WTC11 (cell line): ENCODE results near the gene GALNT12. TPM values are rescaled to one million over a fixed set of nuclear protein-coding genes. Genes with fewer than 3 reads are reported as not detected.

Experiments used
- ATAC-seq: fragments of 200-7000 bp; cut with Tn5 transposase; 2 replicates; pipeline ENCODE4 v1.10.0; 2021; ENCODE audit warnings: mild to moderate bottlenecking, moderate library complexity
- CTCF ChIA-PET: fragments of 300-600 bp; sonication (Branson Sonifier 250); formaldehyde crosslinking; loops from one replicate; lab custom pipeline; 2021; ENCODE audit warnings: antibody characterized with exemption; lab: Charles Lee
- POLR2A ChIA-PET: fragments of 350-600 bp; sonication (Branson Sonifier 250); formaldehyde crosslinking; loops from one replicate; lab custom pipeline; 2021; ENCODE audit warnings: antibody characterized with exemption; lab: Charles Lee
- DNase-seq: peaks from one replicate; pipeline ENCODE4 v3.0.0; 2021; ENCODE audit warnings: low spot score
- H3K27ac Mint-ChIP-seq: 2 replicates; pipeline ENCODE4 v1.8.0; 2021; ENCODE audit warnings: mixed read lengths
- H3K27me3 Mint-ChIP-seq: 2 replicates; pipeline ENCODE4 v1.8.0; 2021; ENCODE audit warnings: low read depth, mild to moderate bottlenecking, moderate library complexity, mixed read lengths
- H3K36me3 Mint-ChIP-seq: 2 replicates; pipeline ENCODE4 v1.8.0; 2021; ENCODE audit warnings: mixed read lengths
- H3K4me1 Mint-ChIP-seq: 2 replicates; pipeline ENCODE4 v1.8.0; 2022; ENCODE audit warnings: mixed read lengths
- H3K4me3 Mint-ChIP-seq: 2 replicates; pipeline ENCODE4 v1.8.0; 2021; ENCODE audit warnings: mild to moderate bottlenecking, moderate library complexity, mixed read lengths
- H3K9me3 Mint-ChIP-seq: 2 replicates; pipeline ENCODE4 v1.8.0; 2021; ENCODE audit warnings: mixed read lengths
- ARID4B ChIP-seq: sonication (generic); formaldehyde crosslinking; IDR thresholded peaks from 2 replicates; pipeline ENCODE4 v1.8.0; 2023; ENCODE audit warnings: missing genetic modification reagents, mild to moderate bottlenecking, borderline replicate concordance
- CREB1 ChIP-seq: sonication (generic); formaldehyde crosslinking; IDR thresholded peaks from 2 replicates; pipeline ENCODE4 v1.8.0; 2023; ENCODE audit warnings: mild to moderate bottlenecking, missing genetic modification reagents
- CREM ChIP-seq: sonication (generic); formaldehyde crosslinking; IDR thresholded peaks from 2 replicates; pipeline ENCODE4 v1.8.1; 2022; ENCODE audit warnings: mild to moderate bottlenecking, missing genetic modification reagents, moderate library complexity
- CTCF ChIP-seq: fragments of 200-600 bp; IDR thresholded peaks from 2 replicates; pipeline ENCODE4 v1.8.0; 2022; ENCODE audit warnings: antibody characterized with exemption
- ESRRA ChIP-seq: sonication (generic); formaldehyde crosslinking; IDR thresholded peaks from 2 replicates; pipeline ENCODE4 v1.8.1; 2022; ENCODE audit warnings: mild to moderate bottlenecking, missing genetic modification reagents, borderline replicate concordance
- JUN ChIP-seq: sonication (generic); formaldehyde crosslinking; IDR thresholded peaks from 2 replicates; pipeline ENCODE4 v1.8.0; 2023; ENCODE audit warnings: mild to moderate bottlenecking, missing genetic modification reagents
- NR3C1 ChIP-seq: sonication (generic); formaldehyde crosslinking; conservative IDR thresholded peaks from 2 replicates; pipeline ENCODE4 v1.8.1; 2023; ENCODE audit warnings: low read depth, mild to moderate bottlenecking, missing genetic modification reagents
- PRDM15 ChIP-seq: sonication (generic); formaldehyde crosslinking; IDR thresholded peaks from 2 replicates; pipeline ENCODE4 v1.8.0; 2022; ENCODE audit warnings: missing genetic modification reagents
- PREB ChIP-seq: sonication (generic); formaldehyde crosslinking; IDR thresholded peaks from 2 replicates; pipeline ENCODE4 v1.8.1; 2022; ENCODE audit warnings: mild to moderate bottlenecking, missing genetic modification reagents, moderate library complexity, borderline replicate concordance
- PRRX2 ChIP-seq: fragments of 250-450 bp; sonication (Bioruptor Pico); IDR thresholded peaks from 2 replicates; pipeline ENCODE4 v1.8.0; 2021; ENCODE audit warnings: mild to moderate bottlenecking
- ZMAT4 ChIP-seq: fragments of 250-450 bp; sonication (Bioruptor Pico); IDR thresholded peaks from 2 replicates; pipeline ENCODE4 v1.9.0; 2021; ENCODE audit warnings: mild to moderate bottlenecking
- ZNF396 ChIP-seq: fragments of 250-450 bp; sonication (Bioruptor Pico); IDR thresholded peaks from 2 replicates; pipeline ENCODE4 v1.8.0; 2021; ENCODE audit warnings: mild to moderate bottlenecking, moderate library complexity, borderline replicate concordance
- ZNF423 ChIP-seq: fragments of 250-450 bp; sonication (Bioruptor Pico); IDR thresholded peaks from 2 replicates; pipeline ENCODE4 v2.1.2; 2022; ENCODE audit warnings: mild to moderate bottlenecking, moderate library complexity
- ZNF532 ChIP-seq: fragments of 250-450 bp; sonication (Bioruptor Pico); IDR thresholded peaks from 2 replicates; pipeline ENCODE4 v1.9.0; 2021; ENCODE audit warnings: mild to moderate bottlenecking, borderline replicate concordance
- ZNF671 ChIP-seq: fragments of 250-450 bp; sonication (Bioruptor Pico); IDR thresholded peaks from 2 replicates; pipeline ENCODE4 v1.8.0; 2021; ENCODE audit warnings: mild to moderate bottlenecking
- total RNA-seq: library from RNA; stranded (reverse); gene quantifications from 3 replicates; pipeline ENCODE4 v1.2.3, GENCODE V29; 2021

The GALNT12 gene
- total RNA-seq, 1 experiment from 2014 or later: 19.3 TPM

GRCh38 chr9:98791608-98792490 lies 15.6 kb upstream of the GALNT12 start:
- peaks cover 2% of the 10 kb centered on the region for H3K27me3 Mint-ChIP-seq
- ATAC-seq: peak; percentile 7
- no peak for DNase-seq
- peaks cover 31% of the 10 kb centered on the region for H3K36me3 Mint-ChIP-seq
- H3K4me1 Mint-ChIP-seq: peaks cover 45% of the 10 kb centered on the region
- H3K9me3 Mint-ChIP-seq: no peaks in the 10 kb centered on the region
- H3K4me3 Mint-ChIP-seq: no peak overlapping the region
- POLR2A ChIA-PET: interaction anchor here (1.1 kb wide), 1 partner anchor 16 kb away, joined by 7 read pairs; the partner anchor contains the start of gene GALNT12
- TF ChIP-seq CREB1 (CRISPR knock-in tag) (no peak), CTCF (no peak), ZMAT4 (CRISPR knock-in tag) (no peak), PRDM15 (0 out of 2 replicates have a peak, but pooled peaks have one; percentile 16), NR3C1 (CRISPR knock-in tag) (no peak)
- TF ChIP-seq, all 79 proteins: peak for 1
- H3K27ac Mint-ChIP-seq: peak overlapping the region; percentile 82
- CTCF ChIA-PET: interaction anchor here (0.7 to 1.9 kb wide), 15 partner anchors 9 to 349 kb away, joined by 3 to 21 read pairs (median 4); partner anchors contain the start of gene GALNT12

- no peak overlapping the region for H3K4me3 Mint-ChIP-seq
- DNase-seq (no peak), ATAC-seq (no peak)
- ChIA-PET POLR2A (no interaction called here), CTCF (interaction anchor here (1.0 to 1.5 kb wide), 3 partner anchors 17 to 256 kb away, joined by 3 to 7 read pairs (median 3); no protein-coding TSS in a partner anchor)
- TF ChIP-seq CREM (CRISPR knock-in tag) (no peak), ZNF671 (no peak), ZNF423 (CRISPR knock-in tag) (no peak), ZNF532 (CRISPR knock-in tag) (no peak), PREB (CRISPR knock-in tag) (no peak), ARID4B (no peak), ZNF396 (no peak), JUN (CRISPR knock-in tag) (no peak), PRRX2 (no peak), ESRRA (CRISPR knock-in tag) (no peak)
- H3K4me1 Mint-ChIP-seq: peaks cover 48% of the 10 kb centered on the region
- H3K9me3 Mint-ChIP-seq: peaks cover under 1% of the 10 kb centered on the region
- H3K27me3 Mint-ChIP-seq: peaks cover 13% of the 10 kb centered on the region
- H3K36me3 Mint-ChIP-seq: peaks cover 24% of the 10 kb centered on the region
- H3K27ac Mint-ChIP-seq: no peak overlapping the region
Observed at GRCh38 chr9:98793031-98793430, 14.4 kb upstream of the GALNT12 start.
